GM12874 (cell line): ENCODE data around the gene KIF21B.

Experiments
- CTCF ChIP-seq: IDR thresholded peaks from 2 replicates; pipeline ENCODE4 v1.5.1; 2011; ENCODE audit warnings: low read depth, mild to moderate bottlenecking, control low read depth, low read length, moderate library complexity; ENCODE audit not compliant: insufficient read depth

KIF21B gene

DNA sequence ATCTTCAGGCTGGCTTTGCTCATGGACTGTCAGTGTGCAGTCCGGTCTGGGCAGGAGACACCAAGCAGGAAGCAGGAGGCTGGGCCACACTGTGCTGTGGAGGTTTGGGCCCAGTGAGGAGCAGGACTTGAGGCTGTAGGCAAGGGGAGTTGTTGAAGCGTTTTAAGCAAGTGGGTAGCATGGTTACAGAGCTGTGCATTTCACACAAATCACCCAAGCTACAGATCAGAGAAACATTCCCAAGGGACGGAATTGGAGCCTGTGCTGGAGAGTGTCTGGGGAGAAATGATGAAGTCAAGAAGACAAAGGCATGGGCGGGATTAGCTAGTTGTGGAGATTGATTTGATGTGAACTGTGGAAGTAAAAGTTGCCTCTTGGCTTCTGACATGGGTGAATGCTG lies 60.9 kb downstream of the KIF21B start:
- TF ChIP-seq CTCF, result no peak

DNA sequence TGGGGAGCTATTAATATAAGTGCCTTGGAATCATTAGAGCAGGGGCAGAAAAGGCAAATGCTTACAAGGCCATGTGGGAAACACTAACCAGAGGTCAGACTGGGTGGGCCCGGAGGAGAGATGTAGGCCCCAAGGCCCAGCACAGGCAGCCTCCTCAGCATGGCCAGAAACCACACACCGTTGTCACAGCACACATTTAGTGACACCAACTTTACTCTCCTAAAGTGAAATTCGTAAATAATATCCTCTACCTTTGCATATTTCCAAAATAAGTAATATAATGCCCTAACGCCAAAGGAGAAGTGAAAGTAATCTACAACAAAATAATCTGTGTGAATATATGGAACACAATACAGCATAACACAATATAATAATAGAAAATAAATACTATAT lies 62.6 kb downstream of the KIF21B start:
- TF ChIP-seq CTCF, result no peak

DNA sequence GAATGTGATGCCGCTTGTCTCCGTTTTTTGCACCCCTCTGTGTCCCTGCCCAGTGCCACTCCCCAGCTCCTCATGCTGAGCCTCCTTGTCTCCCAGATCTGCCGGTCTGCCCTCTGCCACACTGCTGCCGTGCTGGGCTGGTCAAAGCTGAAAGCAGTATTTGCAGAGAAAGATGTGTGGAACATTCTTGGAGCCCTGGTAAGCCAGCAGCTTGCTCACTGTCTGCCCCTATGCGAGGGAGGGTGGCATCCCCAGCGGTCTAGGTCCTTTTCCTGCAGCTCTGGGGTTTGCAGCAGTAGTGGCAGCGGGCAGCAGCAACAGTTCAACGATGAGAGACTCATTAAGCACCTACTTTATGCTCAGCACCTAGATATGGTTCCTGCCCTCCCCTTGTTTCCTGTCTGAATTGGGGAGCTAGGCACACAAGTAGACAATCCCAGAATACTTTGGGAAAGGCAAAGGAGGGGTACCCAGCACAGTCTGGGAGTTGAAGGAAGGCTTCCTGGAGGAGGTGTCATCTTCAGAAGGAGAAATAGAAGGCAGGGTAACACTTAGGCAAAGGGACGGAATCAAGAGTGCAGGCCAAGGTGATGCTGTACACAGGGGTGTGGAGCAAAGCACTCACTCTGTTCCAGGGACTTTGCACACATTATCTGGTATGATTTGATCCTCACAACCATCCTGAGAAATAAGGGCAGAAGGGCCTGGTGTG lies 63.1 kb downstream of the KIF21B start:
- TF ChIP-seq CTCF, result no peak

- TF ChIP-seq CTCF, result no peak
These were observed 64.0 kb downstream of the KIF21B start for GRCh38 chr1:200959411-200959921.

DNA sequence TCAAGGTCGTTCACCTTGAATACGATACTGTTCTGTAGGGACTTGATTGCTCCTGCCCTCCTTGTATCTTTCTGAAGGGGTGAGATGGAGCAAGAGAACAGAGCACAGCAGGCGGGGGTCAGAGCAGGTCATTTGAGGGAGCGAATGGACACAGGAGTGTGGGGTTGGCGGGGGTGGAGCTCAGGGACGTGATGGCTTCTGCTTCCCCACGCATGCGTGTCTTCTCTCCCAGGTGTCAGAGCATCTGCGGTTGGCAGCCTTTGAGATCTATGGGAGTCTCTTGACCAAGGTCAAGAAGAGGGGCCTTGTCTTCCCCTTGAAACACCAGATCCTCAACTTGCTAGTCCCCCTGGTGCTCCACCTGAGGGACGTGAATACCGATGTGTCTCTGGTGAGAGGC lies 64.9 kb downstream of the KIF21B start:
- no peak for TF ChIP-seq CTCF

GRCh38 chr1:200954434-200954833 lies 69.1 kb downstream of the KIF21B start:
- no peak for TF ChIP-seq CTCF

- no peak for TF ChIP-seq CTCF
These were observed 72.5 kb downstream of the KIF21B start for GRCh38 chr1:200951016-200951415.
